GM18861 (cell line): Measurements from ENCODE around the gene L3MBTL4.

Experiments
- ATAC-seq: cut with Tn5 transposase; IDR thresholded peaks from one replicate; pipeline ENCODE4 v1.9.1; 2021; ENCODE audit not compliant: unreplicated experiment

L3MBTL4 gene

DNA sequence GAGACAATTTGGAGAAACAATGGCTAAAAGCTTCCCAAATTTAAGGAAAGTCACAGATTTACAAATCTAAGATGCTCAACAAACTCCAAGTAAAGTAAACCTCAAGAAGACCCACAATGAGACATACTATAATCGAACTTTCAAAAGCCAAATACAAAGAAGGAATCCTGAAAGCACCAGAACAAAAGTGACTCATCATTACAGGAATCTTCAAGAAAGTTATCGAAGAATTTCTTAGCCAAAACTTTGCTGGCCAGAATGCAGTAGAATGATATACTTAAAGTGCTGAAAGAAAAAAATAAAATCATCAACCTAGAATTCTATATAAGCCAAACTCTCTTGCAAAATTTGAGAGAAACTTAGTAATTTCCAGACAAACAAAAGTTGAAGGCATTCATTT lies 412.8 kb downstream of the L3MBTL4 start:
- ATAC-seq: no peak

DNA sequence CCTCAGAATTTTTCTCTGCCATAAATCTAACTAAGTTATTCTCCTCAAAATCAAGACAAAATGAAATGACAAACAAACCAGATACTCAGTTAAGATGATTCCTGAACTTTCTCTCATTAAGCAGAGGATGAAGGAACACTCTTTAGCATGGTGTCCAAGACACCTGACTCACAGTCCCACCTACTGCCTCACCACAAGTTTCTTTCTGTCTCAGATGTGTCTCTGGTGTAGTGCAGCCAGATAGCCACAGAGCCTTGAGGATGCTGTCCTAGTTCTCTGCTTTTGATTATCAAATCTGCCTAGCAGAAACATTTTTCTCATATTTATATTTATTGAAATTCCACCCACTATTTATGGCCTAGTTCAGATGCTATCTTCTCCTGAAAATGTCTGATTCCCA lies 415.8 kb downstream of the L3MBTL4 start:
- peak; percentile 95 for ATAC-seq

DNA sequence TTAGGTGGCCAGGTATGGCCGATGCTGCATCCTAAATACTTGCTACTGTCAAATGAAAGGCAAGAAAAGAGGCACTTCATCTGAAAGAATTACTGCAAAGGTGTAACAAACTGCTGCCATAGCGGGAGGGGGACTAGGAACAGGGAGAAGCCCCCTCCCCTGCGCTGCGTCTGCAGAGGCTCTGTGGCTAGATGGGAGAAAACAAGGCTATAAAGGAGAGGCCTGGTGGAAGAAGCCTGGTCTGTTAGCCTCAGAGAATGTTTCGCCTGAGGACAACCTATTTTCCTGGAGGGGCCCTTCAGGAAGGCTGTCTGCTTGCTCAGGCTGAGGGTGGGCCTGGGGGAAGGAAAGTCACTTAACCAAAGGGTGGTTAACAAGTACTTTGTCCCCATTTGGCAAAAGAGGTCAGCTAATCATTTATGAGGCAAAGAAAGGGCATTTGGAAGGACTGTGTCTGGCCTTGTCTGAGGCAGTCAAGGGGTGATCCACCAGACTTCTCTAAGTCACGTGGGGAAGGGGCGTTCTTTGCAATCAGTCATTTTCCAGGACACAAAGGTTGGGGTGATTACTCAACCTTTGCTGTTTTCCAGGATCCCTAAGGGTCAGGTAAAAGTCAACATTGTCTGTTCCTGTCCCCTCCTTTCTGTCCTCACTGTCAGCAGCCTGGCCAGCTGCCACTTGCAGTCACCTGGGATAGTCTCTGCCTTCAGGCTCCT lies 416.4 kb downstream of the L3MBTL4 start:
- ATAC-seq: peak; percentile 8

DNA sequence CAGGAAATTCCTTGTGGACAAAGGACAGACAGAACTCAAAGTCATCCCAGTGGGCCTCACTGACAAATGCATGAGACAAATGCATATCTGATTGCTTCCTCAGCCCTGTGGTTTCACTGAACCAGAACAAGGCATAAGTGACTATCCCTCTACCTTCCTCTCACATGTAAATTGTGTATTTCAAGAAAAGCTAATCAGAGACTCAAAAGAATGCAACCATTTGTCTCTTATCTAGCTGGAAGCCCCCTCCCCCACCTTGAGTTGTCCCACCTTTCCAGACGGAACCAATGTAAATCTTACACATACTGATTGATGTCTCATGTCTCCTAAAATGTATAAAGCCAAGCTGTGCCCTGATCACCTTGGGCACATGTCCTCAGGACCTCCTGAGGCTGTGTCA lies 417.4 kb downstream of the L3MBTL4 start:
- ATAC-seq: no peak

DNA sequence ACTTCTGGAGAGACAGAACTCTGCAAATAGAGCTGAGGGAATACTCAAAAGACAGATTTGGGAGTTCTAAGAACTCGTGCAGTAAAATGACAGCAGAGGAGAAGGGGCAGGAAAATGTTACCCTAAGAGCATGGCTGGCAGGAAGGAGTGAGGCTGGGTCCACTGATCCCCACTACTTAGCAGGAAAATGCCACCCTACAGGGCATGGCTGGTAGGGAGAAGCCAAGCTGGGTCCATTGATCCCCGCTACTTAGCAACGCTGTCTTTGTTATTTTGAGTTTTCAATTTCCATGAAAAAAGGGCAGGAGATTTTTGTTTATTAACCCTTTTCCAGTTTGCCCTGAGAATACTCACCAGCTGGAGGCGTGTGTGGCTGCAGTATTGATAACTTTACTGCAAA lies 419.1 kb downstream of the L3MBTL4 start:
- no peak for ATAC-seq

DNA sequence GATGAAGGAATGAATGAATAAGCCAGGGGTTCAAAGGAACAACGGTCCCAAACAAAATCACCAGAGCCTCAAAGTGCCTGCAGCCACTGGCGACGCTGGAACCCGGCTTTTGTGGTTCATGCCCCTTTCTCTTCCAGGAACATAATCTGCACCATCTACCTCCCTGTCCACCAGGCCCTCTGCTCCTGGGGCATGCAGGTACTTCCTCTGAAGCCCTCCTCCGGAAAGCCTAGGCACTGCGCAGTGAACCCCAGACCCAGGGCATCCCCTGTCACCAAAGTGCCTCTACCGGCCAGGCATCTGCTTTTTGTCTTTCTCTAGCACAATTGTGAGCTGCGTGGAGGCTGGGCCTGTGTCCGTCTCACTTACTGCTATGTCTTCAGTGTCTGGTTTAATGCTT lies 420.8 kb downstream of the L3MBTL4 start:
- ATAC-seq: no peak

DNA sequence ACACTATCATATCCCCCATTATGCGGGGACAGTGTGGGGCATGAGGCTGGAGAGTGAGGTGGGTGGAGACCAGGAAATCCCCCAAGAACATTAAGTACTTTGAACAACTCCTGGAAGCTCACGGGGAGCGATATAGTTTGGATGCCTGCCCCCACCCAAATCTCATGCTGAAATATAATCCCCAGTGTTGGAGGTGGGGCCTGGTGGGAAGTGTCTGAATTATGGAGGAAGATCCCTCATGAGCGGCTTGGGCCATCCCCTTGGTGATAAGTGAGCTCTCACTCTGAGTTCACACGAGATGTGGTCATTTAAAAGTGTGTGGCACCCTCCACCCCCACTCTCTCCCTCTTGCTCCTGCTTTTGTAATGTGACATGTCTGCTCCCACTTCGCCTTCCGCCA lies 422.3 kb downstream of the L3MBTL4 start:
- ATAC-seq: no peak

DNA sequence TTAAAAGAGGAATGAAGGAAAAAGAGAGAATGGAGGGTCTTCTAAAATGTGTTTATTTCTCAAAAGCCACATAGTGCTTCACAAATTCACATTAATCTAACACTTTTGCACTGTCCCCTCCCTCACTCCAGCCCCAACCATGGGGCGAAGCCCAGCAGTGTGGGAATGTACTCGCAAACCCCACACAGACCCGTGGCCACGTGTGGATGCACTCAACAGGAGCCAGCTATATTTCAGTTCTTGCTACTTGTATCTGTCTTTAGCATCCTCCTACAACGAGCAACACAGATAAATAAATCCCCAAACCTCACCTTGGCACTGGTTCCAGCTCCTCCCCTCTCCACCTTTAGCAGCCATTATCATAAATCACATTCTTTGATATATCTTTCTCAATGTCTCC lies 427.5 kb downstream of the L3MBTL4 start:
- no peak for ATAC-seq

DNA sequence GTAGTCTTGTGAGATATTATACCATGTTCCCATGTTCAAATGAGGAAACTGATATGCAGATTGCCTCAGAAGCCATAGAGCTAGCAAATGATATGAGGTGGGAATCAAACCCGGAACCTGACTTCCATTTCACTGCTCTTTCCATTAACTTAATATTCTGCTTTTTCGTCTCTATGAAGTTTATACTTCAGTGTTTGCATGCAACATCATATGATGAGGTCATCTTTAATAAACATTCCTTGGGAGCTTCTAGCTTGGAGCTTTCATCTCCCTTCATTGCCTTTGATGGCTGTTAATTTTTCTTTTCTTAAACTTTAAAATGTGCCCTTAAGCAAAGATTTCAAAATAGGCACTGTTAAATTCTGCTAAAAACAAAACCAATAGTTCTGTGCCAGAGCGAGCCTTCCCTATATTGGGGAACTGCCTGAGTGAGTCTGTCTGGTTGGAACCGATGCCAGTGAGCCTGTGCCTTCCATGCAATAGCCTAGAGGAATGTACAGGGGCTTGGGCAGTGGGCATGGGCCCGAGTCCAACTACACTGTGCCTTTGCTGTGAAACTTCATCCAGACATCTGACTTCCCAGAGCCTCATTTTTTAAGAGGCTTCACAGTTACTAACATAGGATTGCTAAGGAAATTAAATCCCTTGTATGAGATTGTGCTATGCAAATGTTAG lies 428.3 kb downstream of the L3MBTL4 start:
- ATAC-seq: no peak

DNA sequence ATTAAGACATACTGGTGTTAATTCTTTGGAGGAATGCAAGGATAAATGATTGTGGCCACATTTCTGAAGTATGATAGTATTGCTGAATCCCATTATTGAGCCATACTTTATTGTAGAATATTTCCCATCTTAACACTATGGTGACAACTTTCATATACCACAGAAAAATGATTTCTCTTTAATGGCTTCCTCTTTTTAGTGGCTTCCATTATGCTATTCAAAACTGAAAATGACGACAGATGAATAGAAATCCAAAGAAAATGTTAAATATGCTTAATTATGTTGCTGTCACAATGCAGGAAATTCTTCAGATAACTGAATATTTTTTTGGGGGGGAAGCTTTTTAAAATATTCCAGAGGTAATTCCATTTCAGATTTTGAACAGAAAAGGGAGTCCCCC lies 430.5 kb downstream of the L3MBTL4 start:
- ATAC-seq: no peak

DNA sequence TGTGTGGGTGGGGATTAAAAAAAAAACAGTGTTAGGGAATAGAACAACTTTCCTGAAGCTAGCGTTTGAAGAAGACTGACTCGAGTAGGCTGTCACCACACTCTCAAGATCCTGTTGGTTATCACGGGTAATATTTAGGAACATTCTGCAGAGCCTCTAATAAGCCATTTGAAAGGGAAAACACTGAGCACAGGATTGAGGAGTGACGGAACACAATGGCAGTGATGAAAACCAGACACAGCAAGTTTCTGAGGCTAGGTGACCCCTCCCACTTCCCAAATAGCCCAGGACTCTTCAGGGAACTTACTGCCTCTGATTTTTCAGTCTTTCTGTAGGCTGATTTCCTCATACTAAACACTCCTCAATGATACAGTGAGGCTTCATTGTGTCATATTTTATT lies 431.2 kb downstream of the L3MBTL4 start:
- no peak for ATAC-seq

DNA sequence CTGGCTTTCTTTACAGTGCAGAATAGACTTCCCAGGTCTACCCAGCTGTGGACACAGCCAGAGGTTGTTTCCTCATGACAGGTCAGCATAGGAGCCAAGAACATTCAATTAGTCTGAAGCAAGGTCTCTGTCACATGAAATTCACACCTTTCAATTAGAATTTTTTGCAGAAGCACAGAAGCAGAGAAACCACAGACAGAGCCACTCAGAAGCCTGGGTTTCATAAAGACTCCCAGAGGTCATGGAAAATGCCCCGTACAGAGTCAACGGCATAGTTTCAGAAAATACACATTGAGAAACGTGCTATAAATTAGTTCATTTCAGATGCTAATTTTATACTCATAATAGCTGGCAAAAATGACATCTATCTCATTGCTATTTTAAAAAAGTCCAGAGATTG lies 432.4 kb downstream of the L3MBTL4 start:
- no peak for ATAC-seq

DNA sequence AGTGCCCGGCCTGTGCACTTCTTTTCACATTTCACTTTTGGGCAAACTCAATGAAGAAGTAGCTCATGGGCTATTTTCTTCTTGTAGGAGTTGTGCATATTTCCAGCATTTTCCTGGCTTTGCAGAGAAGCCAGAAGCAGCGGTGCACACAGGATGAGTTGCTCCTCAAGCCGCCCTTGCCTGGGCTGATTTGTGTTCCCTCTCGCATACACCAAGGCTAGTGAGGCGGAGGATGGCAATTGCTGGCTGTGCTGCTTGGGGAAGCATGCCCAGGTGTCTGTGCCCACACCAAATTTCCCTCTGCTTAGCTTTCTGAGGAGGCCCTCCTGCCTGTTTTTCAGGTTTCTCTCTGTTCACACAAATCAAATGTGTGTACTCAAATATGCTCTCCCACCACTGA lies 434.0 kb downstream of the L3MBTL4 start:
- no peak for ATAC-seq

DNA sequence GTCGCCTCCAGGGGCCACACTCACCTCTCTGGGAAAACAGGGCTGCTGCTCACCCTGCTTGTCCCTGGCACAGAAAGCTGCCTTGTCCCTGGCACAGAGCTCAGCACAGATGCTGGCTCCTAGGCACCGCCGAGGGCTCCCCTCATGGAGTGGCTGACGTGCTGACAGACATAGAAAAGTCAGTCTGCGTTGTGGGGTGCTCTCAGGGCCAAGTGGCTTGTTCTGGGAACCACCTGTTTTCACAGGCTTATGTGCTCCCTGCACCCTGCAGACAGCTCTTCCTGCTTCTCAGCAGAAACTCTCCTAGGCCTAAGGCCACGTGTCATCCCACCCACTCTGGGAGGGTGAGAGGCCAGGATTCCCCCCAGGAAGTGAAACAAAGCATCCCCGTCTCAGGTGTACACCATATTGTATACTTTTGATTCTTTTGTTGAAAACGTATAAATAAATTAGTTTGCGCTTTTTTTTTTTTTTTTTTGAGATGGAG lies 434.7 kb downstream of the L3MBTL4 start:
- peak; percentile 52 for ATAC-seq

DNA sequence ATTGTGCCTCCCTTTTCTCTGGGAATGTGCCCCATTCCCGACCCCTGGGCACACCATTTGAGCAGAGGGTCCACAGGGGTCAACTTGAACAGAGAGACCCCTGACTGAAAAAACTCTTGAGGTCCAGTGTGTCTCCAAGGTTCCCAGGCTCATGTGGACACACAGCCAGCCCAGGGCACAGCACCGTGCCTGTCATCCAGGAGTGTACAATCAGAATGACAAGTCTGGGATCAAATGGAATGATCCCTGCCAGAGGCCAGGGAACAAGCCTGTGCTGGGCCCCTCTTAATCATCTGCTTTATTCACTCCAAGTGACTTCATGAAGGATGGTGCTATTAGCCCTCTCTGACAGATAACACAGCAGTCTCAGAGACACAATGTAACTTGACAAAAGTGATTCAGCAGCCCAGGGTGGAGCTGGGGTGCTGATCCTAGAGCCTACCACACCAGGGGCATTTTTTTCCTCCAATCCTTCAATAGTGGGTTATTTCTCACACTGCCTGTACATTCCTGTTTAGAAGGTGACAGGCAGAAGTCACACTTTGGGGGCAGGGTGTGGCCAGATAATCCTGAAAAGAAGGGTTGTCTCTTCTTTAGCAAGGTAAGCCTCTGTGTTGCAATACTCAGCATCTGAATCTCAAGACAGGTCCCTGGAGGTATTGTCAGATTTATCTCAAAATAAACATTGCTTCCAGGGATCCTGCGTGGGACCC lies 435.4 kb downstream of the L3MBTL4 start:
- ATAC-seq: no peak

DNA sequence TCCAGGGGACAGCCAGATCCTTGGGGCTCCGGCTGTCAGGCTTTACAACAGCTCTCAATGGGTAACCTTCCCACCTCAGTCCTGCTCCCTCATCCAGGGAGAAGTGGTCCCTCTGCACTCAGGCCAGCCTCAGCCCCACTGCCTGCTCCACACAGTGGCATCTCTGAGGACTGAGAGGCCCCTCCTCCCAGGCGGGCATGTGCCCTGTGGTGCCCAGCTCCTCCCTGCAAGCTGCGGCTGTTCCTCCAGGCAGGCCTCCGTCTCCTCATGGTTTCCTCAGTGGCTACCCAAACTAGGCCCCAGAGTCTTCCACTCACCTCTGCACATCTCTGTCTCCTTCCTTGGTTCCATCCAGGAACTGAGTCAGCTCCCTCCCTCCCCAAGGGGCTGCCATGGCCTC lies 437.7 kb downstream of the L3MBTL4 start:
- ATAC-seq: no peak

DNA sequence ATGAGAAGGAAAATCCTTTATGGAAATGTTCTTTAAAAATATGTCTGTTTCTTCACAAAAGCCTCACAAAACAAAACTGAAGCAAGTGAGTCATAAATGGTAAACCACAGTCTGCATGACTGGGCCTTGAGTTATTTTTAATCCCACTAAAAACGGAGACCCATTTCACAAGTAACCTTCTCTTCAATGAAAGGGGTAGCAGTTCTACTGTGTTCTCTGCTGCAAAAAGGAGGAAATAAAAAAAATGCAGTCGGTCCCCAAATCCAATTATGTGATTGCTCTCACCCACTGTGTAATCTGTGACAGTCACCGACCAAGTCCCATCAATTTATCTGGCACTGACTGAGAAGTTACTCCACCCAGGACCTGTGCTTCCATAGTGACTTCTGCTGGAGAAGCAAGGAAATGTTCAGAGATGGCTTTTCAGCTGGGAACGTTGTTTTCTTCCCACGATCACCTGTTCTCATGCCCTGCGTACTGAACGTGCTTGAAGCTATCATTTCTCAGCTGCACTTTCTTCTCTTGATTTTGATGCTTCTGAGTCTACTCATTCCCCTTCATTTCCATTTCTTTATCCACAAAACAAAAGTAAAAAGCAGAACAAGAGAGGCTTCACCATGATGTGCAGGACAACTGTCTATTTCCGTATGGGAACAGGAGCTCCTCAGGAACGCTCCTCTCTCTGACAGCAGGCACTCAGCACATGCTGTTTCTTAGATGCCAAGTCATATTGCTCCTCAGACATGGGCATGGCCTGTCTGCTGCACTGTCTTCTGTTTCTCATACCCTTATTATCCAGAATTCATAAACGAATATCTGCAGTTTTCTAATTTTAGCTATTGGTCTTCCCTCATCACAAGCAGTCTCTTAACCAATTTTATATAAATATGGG lies 439.4 kb downstream of the L3MBTL4 start:
- ATAC-seq: peak; percentile 56

DNA sequence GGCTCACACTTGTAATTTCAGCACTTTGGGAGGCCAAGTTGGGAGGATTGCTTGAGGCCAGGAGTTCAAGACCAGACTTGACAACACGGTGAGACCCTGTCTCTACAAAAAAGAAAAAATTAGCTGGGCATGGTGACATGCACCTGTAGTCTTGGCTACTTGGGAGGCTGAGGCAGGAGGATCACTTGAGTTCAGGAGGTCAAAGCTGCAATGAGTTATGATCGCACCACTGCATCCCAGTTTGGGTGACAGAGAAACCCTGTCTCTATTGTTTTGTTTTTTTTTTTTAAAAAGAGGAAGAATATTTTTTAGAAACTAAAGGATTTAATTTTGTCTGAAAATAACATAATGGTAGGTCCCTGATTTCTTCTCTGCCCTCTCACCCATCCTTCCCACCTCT lies 440.0 kb downstream of the L3MBTL4 start:
- no peak for ATAC-seq

DNA sequence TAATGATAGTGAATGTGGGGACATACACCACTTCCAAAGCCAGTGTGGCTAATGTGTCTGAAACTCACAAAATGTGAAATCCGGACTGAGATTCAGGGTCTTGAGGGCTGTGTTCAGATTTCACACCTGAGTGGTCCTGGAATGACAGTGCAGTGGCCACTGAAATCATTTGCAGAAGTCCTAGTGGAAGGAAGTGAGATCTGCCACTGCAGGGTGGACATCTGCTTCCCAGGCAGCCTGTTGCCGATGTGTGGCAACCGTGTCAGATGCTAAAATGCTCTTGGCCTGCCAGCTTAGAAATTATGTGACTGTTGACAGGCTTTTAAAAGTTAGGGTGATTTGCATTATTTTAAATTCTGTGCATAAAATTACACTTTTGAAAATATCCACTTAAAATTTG lies 441.6 kb downstream of the L3MBTL4 start:
- ATAC-seq: no peak

DNA sequence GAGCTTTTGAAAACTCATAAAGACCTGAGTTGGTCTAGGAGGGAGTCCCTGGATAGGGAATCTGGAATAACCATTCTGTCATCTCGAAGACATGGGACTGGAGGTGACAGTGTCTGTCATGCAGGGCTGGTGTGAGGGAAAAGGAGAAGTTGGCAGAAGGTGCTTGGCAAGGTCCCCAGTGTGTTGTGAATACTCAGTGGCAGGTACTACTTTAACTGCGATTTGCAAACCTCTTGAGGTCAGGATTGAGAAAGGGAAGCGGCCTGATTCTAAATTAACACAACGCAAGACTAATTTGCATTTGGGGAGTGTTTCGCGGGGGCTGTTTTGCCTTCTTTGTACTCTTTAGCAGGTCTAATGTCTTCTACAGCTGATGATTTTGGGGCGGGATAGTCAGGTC lies 442.4 kb downstream of the L3MBTL4 start:
- peak; percentile 41 for ATAC-seq

DNA sequence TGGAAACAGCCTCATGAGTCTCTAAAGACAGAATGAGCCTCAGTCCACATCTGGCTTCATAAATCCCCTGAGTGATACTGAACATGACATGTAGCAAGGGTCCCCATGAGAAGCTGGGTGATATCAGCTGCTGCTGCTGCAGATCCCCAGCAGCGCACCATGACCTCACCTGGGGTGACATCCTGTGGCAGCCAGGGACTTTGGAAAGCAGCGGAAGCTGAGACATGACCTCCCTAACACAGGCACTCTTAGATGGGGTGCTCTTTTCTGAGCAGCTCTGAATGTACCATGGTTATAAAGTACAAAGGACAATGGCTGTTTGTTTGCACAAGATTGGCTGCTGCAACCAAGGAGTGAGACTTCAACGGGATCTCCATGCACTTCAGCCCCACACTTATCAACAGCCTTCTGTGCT lies 444.7 kb downstream of the L3MBTL4 start:
- ATAC-seq: no peak
